HG03135 (cell line): ENCODE data around the gene CEP78.

Source experiments
- ATAC-seq: cut with Tn5 transposase; IDR thresholded peaks from one replicate; pipeline ENCODE4 v1.9.1; 2021; ENCODE audit warnings: mild to moderate bottlenecking, moderate library complexity; ENCODE audit not compliant: unreplicated experiment

CEP78 gene

DNA sequence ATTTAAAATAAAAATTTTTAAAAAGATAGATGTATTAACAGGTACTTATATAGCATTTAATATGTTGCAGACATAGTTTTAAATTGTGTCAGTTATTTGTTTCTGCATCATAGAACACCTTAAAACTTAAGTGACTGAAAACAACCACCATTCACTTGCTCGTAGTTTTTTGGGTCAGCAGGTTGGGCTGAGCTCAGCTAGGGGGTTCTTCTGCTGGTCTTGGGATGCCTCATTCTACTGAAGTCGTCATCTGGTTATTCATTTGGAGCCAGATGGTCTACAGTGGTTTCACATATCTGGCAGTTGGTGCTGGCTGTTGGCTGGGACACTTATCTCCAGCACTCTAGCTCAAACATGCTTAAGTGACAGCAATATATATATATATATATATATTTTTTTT is 90.7 kb downstream of the CEP78 start:
- ATAC-seq: no peak
